GM20000 (cell line): ENCODE results near the gene COL3A1.

Experiments
- DNase-seq: peaks from one replicate; pipeline ENCODE4 v3.0.0; 2012; ENCODE audit warnings: low spot score
- CTCF ChIP-seq: IDR thresholded peaks from 2 replicates; pipeline ENCODE4 v1.5.1; 2012; ENCODE audit warnings: mild to moderate bottlenecking, control low read depth; ENCODE audit errors: extremely low read depth, missing control alignments

The COL3A1 gene

GRCh38 chr2:189008555-189009262 lies 34.5 kb downstream of the COL3A1 start:
- DNase-seq: no peak
- no peak for TF ChIP-seq CTCF

- no peak for TF ChIP-seq CTCF
- no peak for DNase-seq
Observed at GRCh38 chr2:189010536-189010935, 36.4 kb downstream of the COL3A1 start.

GRCh38 chr2:189012351-189012750 lies 38.2 kb downstream of the COL3A1 start:
- TF ChIP-seq CTCF: no peak
- no peak for DNase-seq

- TF ChIP-seq CTCF: no peak
Observed at GRCh38 chr2:189013031-189013430, 38.9 kb downstream of the COL3A1 start.

GRCh38 chr2:189013671-189014448 lies 39.7 kb downstream of the COL3A1 start:
- no peak for TF ChIP-seq CTCF
- DNase-seq: no peak

More at GRCh38 chr2:189013031-189013430, 38.9 kb downstream of the COL3A1 start:
- DNase-seq: no peak

GRCh38 chr2:189014449-189015138 lies 40.4 kb downstream of the COL3A1 start:
- TF ChIP-seq CTCF: no peak

GRCh38 chr2:189015359-189015758 lies 41.2 kb downstream of the COL3A1 start:
- no peak for TF ChIP-seq CTCF
- DNase-seq: no peak

More at GRCh38 chr2:189014449-189015138, 40.4 kb downstream of the COL3A1 start:
- no peak for DNase-seq
